Omental fat pad (tissue), 4 donors: ENCODE data around the gene ITPR3. TPM values are rescaled to one million over a fixed set of nuclear protein-coding genes. Genes with fewer than 3 reads are reported as not detected.

Experiments
- ATAC-seq: fragments of 150-250 bp; one replicate; pipeline ENCODE4 v1.9.1; 2016; ENCODE audit warnings: mild to moderate bottlenecking, moderate library complexity; ENCODE audit not compliant: low FRiP score
- DNase-seq: peaks from one replicate; pipeline ENCODE4 v3.0.0-alpha.2; 2019; ENCODE audit warnings: low spot score
- CTCF ChIP-seq, 3 donors: fragments of 450-650 bp; IDR thresholded peaks; one replicate each; pipeline ENCODE4 v1.5.1; 2016 to 2017; ENCODE audit warnings: antibody characterized with exemption in 3 of 3, mild to moderate bottlenecking in 3 of 3, moderate library complexity in 2 of 3
- total RNA-seq, 4 donors: library from RNA; depleted of rRNA; stranded (reverse); fragments of >200 nt; gene quantifications; one replicate each; pipeline ENCODE4 v1.1.0, GENCODE V29; 2016

Gene ITPR3
- total RNA-seq, 4 donors from 2014 or later: 25.7 to 62.0 (median 35.9) TPM

GRCh38 chr6:33684428-33684896, 63.3 kb downstream of the ITPR3 start:
- ATAC-seq (no peak), DNase-seq (no peak)
- no peak for TF ChIP-seq CTCF (IDR thresholded peaks at IDR 0.05)

- no peak for TF ChIP-seq CTCF (IDR thresholded peaks at IDR 0.05)
- ATAC-seq (no peak), DNase-seq (no peak)
Measured at GRCh38 chr6:33684983-33685382, 63.9 kb downstream of the ITPR3 start.

GRCh38 chr6:33685411-33686224, 64.5 kb downstream of the ITPR3 start:
- TF ChIP-seq CTCF (IDR thresholded peaks at IDR 0.05): no peak
- no peak for DNase-seq
- ATAC-seq: no peak

GRCh38 chr6:33686225-33686924, 65.3 kb downstream of the ITPR3 start:
- no peak for ATAC-seq

GRCh38 chr6:33686981-33687975, 66.2 kb downstream of the ITPR3 start:
- no peak for TF ChIP-seq CTCF (IDR thresholded peaks at IDR 0.05)
- ATAC-seq: no peak
- no peak for DNase-seq

More at GRCh38 chr6:33686225-33686924, 65.3 kb downstream of the ITPR3 start:
- DNase-seq: no peak
- TF ChIP-seq CTCF (IDR thresholded peaks at IDR 0.05): no peak

GRCh38 chr6:33688006-33688405, 66.9 kb downstream of the ITPR3 start:
- DNase-seq: no peak
- ATAC-seq: no peak

More at GRCh38 chr6:33688006-33688405, 66.9 kb downstream of the ITPR3 start:
- TF ChIP-seq CTCF (IDR thresholded peaks at IDR 0.05): no peak
